SU-DHL-6 (cell line): ENCODE measurements around the gene NEK6.

ENCODE experiments used
- H2AFZ ChIP-seq: fragments of 200-600 bp; sonication (generic); 2 replicates; pipeline ENCODE4 v1.6.1; 2014; ENCODE audit warnings: low read depth, mild to moderate bottlenecking, moderate library complexity, mixed read lengths, antibody characterized with exemption, low read length; ENCODE audit not compliant: severe bottlenecking
- H3F3A ChIP-seq: fragments of 200-600 bp; shearing (Covaris generic); 2 replicates; pipeline ENCODE4 v1.6.0; 2016; ENCODE audit warnings: antibody characterized with exemption, mild to moderate bottlenecking; ENCODE audit not compliant: insufficient read depth
- H3K27ac ChIP-seq: fragments of 200-600 bp; sonication (generic); 2 replicates; pipeline ENCODE4 v1.5.1; 2016; ENCODE audit warnings: low read depth, mild to moderate bottlenecking, low read length, moderate library complexity, mixed read lengths
- H3K27me3 ChIP-seq: fragments of 200-600 bp; sonication (generic), shearing (Covaris generic); 2 replicates; pipeline ENCODE4 v1.6.0; 2014; ENCODE audit warnings: mild to moderate bottlenecking, low read length
- H3K36me3 ChIP-seq: fragments of 200-600 bp; sonication (generic); 2 replicates; pipeline ENCODE4 v1.6.1; 2014; ENCODE audit warnings: mild to moderate bottlenecking, low read length, mixed read lengths
- H3K4me2 ChIP-seq: fragments of 300-600, 200-600 bp; shearing (Covaris generic), sonication (generic); 2 replicates; pipeline ENCODE4 v1.6.0; 2014; ENCODE audit warnings: low read length, low read depth, mild to moderate bottlenecking; ENCODE audit not compliant: poor library complexity, severe bottlenecking
- H3K4me3 ChIP-seq: fragments of 200-600 bp; sonication (generic); 2 replicates; pipeline ENCODE4 v1.5.1; 2014; ENCODE audit warnings: antibody characterized with exemption, low read length, mild to moderate bottlenecking, mixed read lengths; ENCODE audit not compliant: insufficient read depth, poor library complexity, severe bottlenecking
- H3K79me2 ChIP-seq: fragments of 200-600 bp; sonication (generic); 2 replicates; pipeline ENCODE4 v1.6.1; 2014; ENCODE audit warnings: mild to moderate bottlenecking, low read length, moderate library complexity; ENCODE audit not compliant: insufficient read depth
- H3K9ac ChIP-seq: fragments of 200-600 bp; sonication (generic); 2 replicates; pipeline ENCODE4 v1.7.0; 2014; ENCODE audit warnings: mild to moderate bottlenecking, low read length
- H3K9me2 ChIP-seq: fragments of 200-600 bp; sonication (generic); replicated peaks from 2 replicates; pipeline ENCODE4 v1.6.1; 2014; ENCODE audit warnings: low read length; ENCODE audit not compliant: insufficient read depth
- H3K9me3 ChIP-seq: fragments of 200-600 bp; sonication (generic); 2 replicates; pipeline ENCODE4 v1.6.1; 2014; ENCODE audit warnings: low read length, mixed read lengths; ENCODE audit not compliant: insufficient read depth
- H4K20me1 ChIP-seq: fragments of 200-600 bp; sonication (generic); 2 replicates; pipeline ENCODE4 v1.6.1; 2014; ENCODE audit warnings: low read depth, mild to moderate bottlenecking, antibody characterized with exemption, low read length, moderate library complexity, mixed read lengths
- EZH2phosphoT487 ChIP-seq: fragments of 200-600 bp; sonication (generic), shearing (Covaris generic); conservative IDR thresholded peaks from 2 replicates; pipeline ENCODE4 v1.6.1; 2018; ENCODE audit warnings: mild to moderate bottlenecking, antibody characterized with exemption, low read length, moderate library complexity, mixed read lengths
- TF ChIP-seq, protein P1 (sequence below): fragments of 200-600 bp; sonication (generic); IDR thresholded peaks from one replicate; pipeline ENCODE4 v1.5.1; 2017; ENCODE audit warnings: antibody characterized with exemption, mild to moderate bottlenecking, low read length, moderate library complexity; ENCODE audit not compliant: insufficient read depth, poor library complexity, severe bottlenecking

NEK6 gene

DNA sequence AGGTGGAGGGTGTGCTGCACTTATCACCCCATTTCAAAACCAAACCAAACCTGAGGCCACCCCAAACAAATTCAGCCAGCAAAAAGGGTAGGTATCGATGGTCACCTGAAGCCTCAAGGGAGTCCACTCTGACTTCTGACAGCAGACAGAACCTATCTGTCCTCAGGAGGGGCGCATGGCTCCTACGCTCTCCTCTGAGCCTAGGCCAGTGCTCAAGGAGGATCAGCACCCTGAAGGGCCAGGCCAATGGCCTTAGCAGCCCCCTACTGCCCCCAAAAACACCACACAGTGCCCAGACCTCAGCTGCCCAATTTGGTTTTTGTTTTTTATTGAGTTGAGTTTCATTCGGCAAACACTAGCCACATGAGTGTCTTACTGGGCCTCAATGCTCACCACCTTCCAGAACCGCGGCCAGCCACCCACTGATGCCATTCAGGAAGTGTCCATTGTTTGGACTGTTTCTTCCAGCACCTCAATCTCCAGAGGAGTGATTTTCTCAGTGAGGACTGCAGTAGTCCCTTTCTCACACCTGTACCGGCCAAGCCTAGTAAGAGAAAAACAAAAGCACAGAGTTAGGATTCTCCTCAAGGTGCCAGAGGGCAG, 95.5 kb downstream of the NEK6 start:
- no peak overlapping the region for H3K9ac ChIP-seq
- H3K36me3 ChIP-seq, result peaks cover 15% of the 10 kb centered on the region; the same call in 1 of the 2 replicates
- H3K27ac ChIP-seq, result no peak overlapping the region
- H3F3A ChIP-seq, result peaks cover 56% of the 10 kb centered on the region
- no peak overlapping the region for H2AFZ ChIP-seq
- H3K27me3 ChIP-seq, result no peaks in the 10 kb centered on the region
- no peak overlapping the region for H3K4me3 ChIP-seq
- no peaks in the 10 kb centered on the region; the same call in 1 of the 2 replicates for H4K20me1 ChIP-seq
- no peaks in the 10 kb centered on the region for H3K9me2 ChIP-seq
- no peak for TF ChIP-seq EZH2phosphoT487
- TF ChIP-seq, protein P1, sequence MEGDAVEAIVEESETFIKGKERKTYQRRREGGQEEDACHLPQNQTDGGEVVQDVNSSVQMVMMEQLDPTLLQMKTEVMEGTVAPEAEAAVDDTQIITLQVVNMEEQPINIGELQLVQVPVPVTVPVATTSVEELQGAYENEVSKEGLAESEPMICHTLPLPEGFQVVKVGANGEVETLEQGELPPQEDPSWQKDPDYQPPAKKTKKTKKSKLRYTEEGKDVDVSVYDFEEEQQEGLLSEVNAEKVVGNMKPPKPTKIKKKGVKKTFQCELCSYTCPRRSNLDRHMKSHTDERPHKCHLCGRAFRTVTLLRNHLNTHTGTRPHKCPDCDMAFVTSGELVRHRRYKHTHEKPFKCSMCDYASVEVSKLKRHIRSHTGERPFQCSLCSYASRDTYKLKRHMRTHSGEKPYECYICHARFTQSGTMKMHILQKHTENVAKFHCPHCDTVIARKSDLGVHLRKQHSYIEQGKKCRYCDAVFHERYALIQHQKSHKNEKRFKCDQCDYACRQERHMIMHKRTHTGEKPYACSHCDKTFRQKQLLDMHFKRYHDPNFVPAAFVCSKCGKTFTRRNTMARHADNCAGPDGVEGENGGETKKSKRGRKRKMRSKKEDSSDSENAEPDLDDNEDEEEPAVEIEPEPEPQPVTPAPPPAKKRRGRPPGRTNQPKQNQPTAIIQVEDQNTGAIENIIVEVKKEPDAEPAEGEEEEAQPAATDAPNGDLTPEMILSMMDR, result no peak
- no peaks in the 10 kb centered on the region; the same call in 1 of the 2 replicates for H3K79me2 ChIP-seq
- H3K9me3 ChIP-seq, result no peaks in the 10 kb centered on the region
- no peak overlapping the region for H3K4me2 ChIP-seq

DNA sequence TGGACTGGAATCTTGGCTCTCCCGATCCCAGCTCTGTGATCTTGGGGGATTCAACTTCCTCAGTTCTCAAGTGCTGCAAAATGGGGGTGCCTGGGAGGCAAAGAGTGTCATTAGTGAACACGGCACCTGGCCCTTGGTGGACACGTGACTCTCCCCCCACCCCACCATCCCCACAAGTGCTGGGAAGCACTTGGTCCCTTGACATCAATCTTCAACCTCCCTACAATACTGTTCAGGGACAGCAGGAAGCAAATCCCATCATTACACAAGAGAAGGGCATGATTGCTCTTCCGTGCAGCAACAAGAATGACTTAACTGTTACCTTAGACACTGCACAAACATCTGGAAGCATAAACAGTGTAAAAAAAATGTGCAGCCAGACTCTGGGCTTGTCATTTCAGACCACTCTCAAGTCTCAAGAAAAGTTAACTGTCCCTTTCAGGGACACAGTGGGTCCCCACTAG, 96.1 kb downstream of the NEK6 start:
- Histone ChIP-seq H2AFZ (no peak overlapping the region), H3F3A (peaks cover 60% of the 10 kb centered on the region), H3K27ac (no peak overlapping the region), H3K4me2 (no peak overlapping the region), H3K27me3 (no peaks in the 10 kb centered on the region), H3K9me3 (no peaks in the 10 kb centered on the region), H3K36me3 (peaks cover 10% of the 10 kb centered on the region; the same call in 1 of the 2 replicates), H4K20me1 (no peaks in the 10 kb centered on the region; the same call in 1 of the 2 replicates), H3K9me2 (no peaks in the 10 kb centered on the region), H3K79me2 (no peaks in the 10 kb centered on the region; the same call in 1 of the 2 replicates), H3K9ac (no peak overlapping the region), H3K4me3 (no peak overlapping the region)
- TF ChIP-seq EZH2phosphoT487, result no peak
- TF ChIP-seq, protein P1, result no peak

DNA sequence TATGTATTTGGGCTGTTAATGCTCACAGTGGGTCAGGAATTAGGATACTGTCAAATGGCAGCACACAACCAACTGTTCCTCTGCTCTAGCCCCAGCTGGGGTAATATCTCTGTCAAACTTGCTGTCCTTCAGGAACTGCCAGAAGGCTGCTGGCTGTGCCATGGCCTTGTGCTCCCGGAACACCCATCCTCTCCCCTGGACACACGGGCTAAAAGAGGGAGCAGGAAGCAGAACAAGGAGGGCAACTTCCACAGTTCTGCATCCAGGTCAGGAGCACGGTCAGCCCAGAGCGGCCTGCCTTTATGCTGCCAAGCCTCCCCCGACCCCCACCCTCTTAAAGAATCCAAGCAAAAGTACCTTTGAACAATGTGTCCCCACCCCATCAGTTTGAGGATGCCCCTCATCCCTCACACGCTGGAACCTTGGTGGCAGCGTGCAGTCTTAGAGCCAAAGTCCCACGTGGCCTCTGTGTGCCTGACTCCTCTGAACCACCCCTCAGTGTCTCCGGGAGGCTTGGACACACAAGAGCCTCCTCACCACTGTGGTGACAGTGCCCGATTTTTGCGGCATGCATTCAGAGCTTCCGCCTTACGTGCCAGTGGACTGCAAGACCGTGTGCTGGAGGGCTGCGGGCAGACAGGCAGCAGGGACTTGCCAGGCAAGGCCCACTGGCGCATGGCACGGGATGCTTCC, 96.7 kb downstream of the NEK6 start:
- Histone ChIP-seq H3K36me3 (0 out of 2 replicates have a peak, but pooled peaks cover 5% of the 10 kb centered on the region), H3K9me2 (no peaks in the 10 kb centered on the region), H3K79me2 (peaks cover under 1% of the 10 kb centered on the region; the same call in 1 of the 2 replicates), H3F3A (peaks cover 60% of the 10 kb centered on the region), H3K4me2 (no peak overlapping the region), H3K27ac (no peak overlapping the region), H3K9me3 (no peaks in the 10 kb centered on the region), H3K4me3 (no peak overlapping the region), H3K27me3 (no peaks in the 10 kb centered on the region), H3K9ac (no peak overlapping the region), H4K20me1 (peaks cover 3% of the 10 kb centered on the region; the same call in 1 of the 2 replicates), H2AFZ (no peak overlapping the region)
- no peak for TF ChIP-seq EZH2phosphoT487
- TF ChIP-seq, protein P1, result no peak
